Endothelial cell (in vitro differentiated cells): ENCODE data around the gene RAB19. TPM values are rescaled to one million over a fixed set of nuclear protein-coding genes. Genes with fewer than 3 reads are reported as not detected.

Experiments used
- DNase-seq: peaks from one replicate; pipeline ENCODE4 v3.0.0; 2021; ENCODE audit warnings: low spot score
- H3K27ac Mint-ChIP-seq: one replicate; pipeline ENCODE4 v1.8.0; 2021; ENCODE audit warnings: mixed read lengths, inconsistent platforms; ENCODE audit not compliant: unreplicated experiment
- H3K27me3 Mint-ChIP-seq: one replicate; pipeline ENCODE4 v1.8.0; 2021; ENCODE audit warnings: mild to moderate bottlenecking, moderate library complexity, mixed read lengths, inconsistent platforms; ENCODE audit not compliant: unreplicated experiment
- H3K36me3 Mint-ChIP-seq: one replicate; pipeline ENCODE4 v1.8.0; 2021; ENCODE audit warnings: mild to moderate bottlenecking, low read depth, mixed read lengths, inconsistent platforms; ENCODE audit not compliant: unreplicated experiment
- H3K4me1 Mint-ChIP-seq: one replicate; pipeline ENCODE4 v1.8.0; 2021; ENCODE audit warnings: mild to moderate bottlenecking, mixed read lengths, inconsistent platforms; ENCODE audit not compliant: unreplicated experiment
- H3K4me3 Mint-ChIP-seq: one replicate; pipeline ENCODE4 v1.8.0; 2021; ENCODE audit warnings: mild to moderate bottlenecking, mixed read lengths, inconsistent platforms; ENCODE audit not compliant: unreplicated experiment
- H3K9me3 Mint-ChIP-seq: one replicate; pipeline ENCODE4 v1.8.0; 2021; ENCODE audit warnings: mixed read lengths, inconsistent platforms; ENCODE audit not compliant: unreplicated experiment
- CTCF ChIP-seq: fragments of 200-600 bp; sonication (generic); IDR thresholded peaks from one replicate; pipeline ENCODE4 v1.5.0; 2021; ENCODE audit warnings: antibody characterized with exemption; ENCODE audit not compliant: unreplicated experiment
- total RNA-seq: library from RNA; stranded (reverse); fragmentation: NEBNext Ultra II Directional; extraction: Animal tissue kit (Norgen Biotek cat#: 25700); gene quantifications from one replicate; pipeline ENCODE4 v1.2.1, GENCODE V29; 2021; ENCODE audit not compliant: unreplicated experiment

Gene RAB19
- total RNA-seq, 1 donor from 2014 or later, result 5.1 TPM

DNA sequence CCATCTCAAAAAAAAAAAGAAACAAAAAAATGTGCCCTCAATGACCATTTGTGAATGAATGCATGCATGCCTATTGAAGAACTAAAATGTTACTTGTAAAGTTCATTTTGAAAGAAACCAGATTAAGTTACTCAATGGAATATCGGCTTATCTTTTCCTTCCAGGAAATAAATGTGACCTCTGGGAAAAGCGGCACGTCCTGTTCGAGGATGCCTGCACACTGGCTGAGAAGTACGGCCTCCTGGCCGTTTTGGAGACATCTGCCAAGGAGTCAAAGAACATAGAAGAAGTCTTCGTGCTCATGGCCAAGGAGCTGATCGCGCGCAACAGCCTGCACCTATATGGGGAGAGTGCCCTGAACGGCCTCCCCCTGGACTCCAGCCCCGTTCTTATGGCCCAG is 21.9 kb downstream of the RAB19 start:
- peaks cover 4% of the 10 kb centered on the region for H3K36me3 Mint-ChIP-seq
- H3K4me3 Mint-ChIP-seq, result no peak overlapping the region
- no peak for TF ChIP-seq CTCF
- no peak overlapping the region for H3K27ac Mint-ChIP-seq
- H3K27me3 Mint-ChIP-seq, result peaks cover 1% of the 10 kb centered on the region
- H3K4me1 Mint-ChIP-seq, result no peaks in the 10 kb centered on the region
- H3K9me3 Mint-ChIP-seq, result no peaks in the 10 kb centered on the region
- DNase-seq, result no peak

DNA sequence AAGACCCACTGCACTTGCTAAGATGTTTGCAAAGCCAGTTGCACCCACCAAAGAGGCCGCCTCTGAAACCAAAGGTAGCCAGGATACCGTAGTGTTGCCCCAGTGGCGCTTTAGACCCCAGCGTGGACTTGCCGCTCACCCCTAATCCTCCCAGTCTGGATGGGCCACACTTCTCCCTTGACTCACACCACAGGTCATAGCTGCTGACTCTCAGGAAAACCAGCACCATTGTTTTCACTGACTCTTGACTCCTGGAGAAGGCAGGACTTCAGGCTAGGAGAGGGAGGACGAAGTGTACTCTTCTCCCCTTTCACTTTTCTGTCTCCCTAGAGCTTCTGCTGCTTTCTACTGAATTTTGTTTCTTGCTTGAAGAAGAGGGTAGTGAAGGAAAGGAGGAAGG is 22.3 kb downstream of the RAB19 start:
- Mint-ChIP-seq H3K36me3 (peaks cover 4% of the 10 kb centered on the region), H3K9me3 (no peaks in the 10 kb centered on the region), H3K4me1 (no peaks in the 10 kb centered on the region), H3K27ac (no peak overlapping the region), H3K4me3 (no peak overlapping the region), H3K27me3 (peaks cover 1% of the 10 kb centered on the region)
- TF ChIP-seq CTCF, result no peak
- DNase-seq, result no peak

- no peaks in the 10 kb centered on the region for H3K4me1 Mint-ChIP-seq
- DNase-seq, result no peak
- no peak overlapping the region for H3K27ac Mint-ChIP-seq
- no peaks in the 10 kb centered on the region for H3K27me3 Mint-ChIP-seq
- TF ChIP-seq CTCF, result no peak
- H3K36me3 Mint-ChIP-seq, result no peaks in the 10 kb centered on the region
- no peak overlapping the region for H3K4me3 Mint-ChIP-seq
- H3K9me3 Mint-ChIP-seq, result no peaks in the 10 kb centered on the region
Observed at GRCh38 chr7:140433396-140433795, 29.5 kb downstream of the RAB19 start.

DNA sequence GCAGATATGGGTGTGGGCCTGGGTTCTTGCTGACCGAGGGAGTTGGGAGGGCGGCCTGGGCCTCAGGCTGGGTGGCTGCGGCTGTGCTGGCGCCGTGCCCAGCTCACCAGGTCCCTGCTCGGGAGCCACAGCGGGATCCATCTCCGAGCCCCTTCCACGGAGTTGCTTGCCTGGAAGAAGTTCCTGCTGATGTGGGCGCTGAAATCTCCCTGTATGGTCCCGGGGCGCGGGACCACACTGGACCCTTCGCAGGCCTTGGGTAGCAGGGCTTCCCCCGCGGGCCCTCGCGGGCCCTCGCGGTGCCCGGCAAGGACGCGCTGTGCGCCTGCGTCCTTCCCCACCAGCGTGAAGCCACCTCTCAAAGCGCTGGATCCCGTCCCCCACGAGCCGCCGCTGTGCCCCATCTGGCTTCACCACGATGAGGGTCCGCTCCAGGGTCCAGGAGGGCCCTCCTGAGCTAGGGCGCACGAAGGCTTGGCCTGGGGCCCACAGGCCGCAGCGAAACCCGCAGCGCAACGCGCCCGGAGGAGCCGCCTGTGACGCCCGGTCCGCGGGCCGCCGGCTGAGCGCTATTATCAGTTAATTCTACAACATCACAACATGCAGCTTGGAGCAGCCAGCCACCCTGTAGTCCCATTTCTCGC is 31.5 kb downstream of the RAB19 start:
- Mint-ChIP-seq H3K36me3 (no peaks in the 10 kb centered on the region), H3K9me3 (no peaks in the 10 kb centered on the region), H3K27ac (no peak overlapping the region), H3K27me3 (no peaks in the 10 kb centered on the region), H3K4me3 (no peak overlapping the region), H3K4me1 (no peaks in the 10 kb centered on the region)
- no peak for DNase-seq
- TF ChIP-seq CTCF, result no peak

- DNase-seq, result no peak
- Mint-ChIP-seq H3K27me3 (no peaks in the 10 kb centered on the region), H3K4me1 (no peaks in the 10 kb centered on the region), H3K27ac (no peak overlapping the region), H3K9me3 (no peaks in the 10 kb centered on the region), H3K36me3 (no peaks in the 10 kb centered on the region), H3K4me3 (no peak overlapping the region)
- no peak for TF ChIP-seq CTCF
Observed at GRCh38 chr7:140439359-140439758, 35.5 kb downstream of the RAB19 start.
